Endothelial cell of umbilical vein (primary cell): ENCODE data around the gene DIPK1C. TPM values are rescaled to one million over a fixed set of nuclear protein-coding genes. Genes with fewer than 3 reads are reported as not detected.

Experiments used
- BruUV-seq: library from RNA; stranded (reverse); fragments of 400-500 nt; replicated peaks from 2 replicates; lab custom pipeline; 2021; lab: Mats Ljungman, UMichigan
- CTCF ChIA-PET: fragments of 300-600, 350-600 bp; sonication (Branson Sonifier 250); formaldehyde crosslinking; loops from one replicate; lab custom pipeline; 2021; ENCODE audit warnings: antibody characterized with exemption, inconsistent platforms; lab: Charles Lee
- POLR2A ChIA-PET: fragments of 300-600, 350-600 bp; sonication (Branson Sonifier 250); formaldehyde crosslinking; loops from one replicate; lab custom pipeline; 2021; ENCODE audit warnings: antibody characterized with exemption, inconsistent platforms; lab: Charles Lee
- DNase-seq: peaks from one replicate; pipeline ENCODE4 v3.0.0-alpha.2; 2011; ENCODE audit warnings: low read depth, low spot score
- FAIRE-seq: peaks from 2 replicates; lab custom pipeline; 2011; peaks lifted over from hg19 to GRCh38; lab: Jason Lieb, UNC
- H2AFZ ChIP-seq: 2 replicates; pipeline ENCODE4 v1.6.0; 2012; ENCODE audit warnings: low read depth, low read length, control low read depth, inconsistent platforms
- H3K27ac ChIP-seq: 2 replicates; pipeline ENCODE4 v1.5.1; 2011; ENCODE audit warnings: low read depth, mild to moderate bottlenecking, control low read depth, low read length, moderate library complexity; ENCODE audit not compliant: insufficient read depth
- H3K27me3 ChIP-seq, 2 experiments: 2 replicates each; pipeline versions ENCODE4 v1.6.0 to v1.6.1; 2011; ENCODE audit warnings: low read length in 2 of 2, mixed read lengths in 1 of 2; ENCODE audit not compliant: control insufficient read depth in 2 of 2, insufficient read depth in 2 of 2
- H3K36me3 ChIP-seq, 2 experiments: 2 replicates in 1 of 2; 3 replicates in 1 of 2; pipeline ENCODE4 v1.5.1; 2011; ENCODE audit warnings: low read length in 2 of 2, mild to moderate bottlenecking in 1 of 2, moderate library complexity in 1 of 2; ENCODE audit not compliant: control insufficient read depth in 2 of 2, insufficient read depth in 2 of 2; ENCODE audit errors: extremely low read depth in 1 of 2
- H3K4me1 ChIP-seq: 3 replicates; pipeline ENCODE4 v1.5.1; 2011; ENCODE audit warnings: mild to moderate bottlenecking, low read length; ENCODE audit not compliant: control insufficient read depth, insufficient read depth; ENCODE audit errors: extremely low read depth
- H3K4me2 ChIP-seq: 2 replicates; pipeline ENCODE4 v1.6.1; 2011; ENCODE audit warnings: low read length, control low read depth, mixed read lengths; ENCODE audit not compliant: insufficient read depth
- H3K4me3 ChIP-seq, 3 experiments: fragments of 200-600 bp in 1 of 3; sonication (generic), shearing (Covaris generic) in 1 of 3; replicated peaks in 1 of 3; 2 replicates each; pipeline ENCODE4 v1.5.1; 2011 to 2016; ENCODE audit warnings: control low read depth in 3 of 3, low read length in 3 of 3, mild to moderate bottlenecking in 2 of 3, inconsistent platforms in 1 of 3, low read depth in 1 of 3, moderate library complexity in 1 of 3; ENCODE audit not compliant: insufficient read depth in 1 of 3
- H3K79me2 ChIP-seq: 2 replicates; pipeline ENCODE4 v1.6.0; 2012; ENCODE audit warnings: low read length, inconsistent platforms; ENCODE audit not compliant: control insufficient read depth, insufficient read depth
- H3K9ac ChIP-seq: replicated peaks from 2 replicates; pipeline ENCODE3; 2011; ENCODE audit warnings: low read length, control low read depth; ENCODE audit not compliant: insufficient read depth; ENCODE audit errors: extremely low read depth
- H3K9me1 ChIP-seq: replicated peaks from 3 replicates; pipeline ENCODE4 v1.6.0; 2011; ENCODE audit warnings: mild to moderate bottlenecking, low read length; ENCODE audit not compliant: control insufficient read depth, insufficient read depth; ENCODE audit errors: extremely low read depth
- H3K9me3 ChIP-seq: replicated peaks from 2 replicates; pipeline ENCODE4 v1.5.1; 2012; ENCODE audit warnings: low read length, inconsistent platforms; ENCODE audit not compliant: control insufficient read depth, insufficient read depth
- H4K20me1 ChIP-seq: replicated peaks from 2 replicates; pipeline ENCODE3; 2011; ENCODE audit warnings: mild to moderate bottlenecking, low read length; ENCODE audit not compliant: control insufficient read depth, insufficient read depth; ENCODE audit errors: extremely low read depth
- CTCF ChIP-seq, 2 donors: IDR thresholded peaks; 1 replicate in 1 of 2; 2 replicates in 1 of 2; pipeline ENCODE4 v1.5.1; 2011; ENCODE audit warnings: low read length in 2 of 2, mild to moderate bottlenecking in 2 of 2, moderate library complexity in 2 of 2, control low read depth in 1 of 2, inconsistent platforms in 1 of 2, low read depth in 1 of 2; ENCODE audit not compliant: insufficient read depth in 1 of 2; ENCODE audit errors: extremely low read depth in 1 of 2
- EZH2 ChIP-seq: IDR thresholded peaks from 2 replicates; pipeline ENCODE4 v1.6.1; 2012; ENCODE audit warnings: borderline replicate concordance, low read depth, mild to moderate bottlenecking, moderate library complexity, low read length, inconsistent platforms; ENCODE audit not compliant: severe bottlenecking
- FOS ChIP-seq: IDR thresholded peaks from 2 replicates; pipeline ENCODE4 v1.6.1; 2011; ENCODE audit warnings: mild to moderate bottlenecking, low read length, moderate library complexity, borderline replicate concordance; ENCODE audit not compliant: insufficient read depth
- GATA2 ChIP-seq: IDR thresholded peaks from 2 replicates; pipeline ENCODE4 v1.7.0; 2011; ENCODE audit warnings: low read depth, mild to moderate bottlenecking, moderate library complexity, mixed read lengths, low read length; ENCODE audit not compliant: insufficient read length, insufficient read depth
- JUN ChIP-seq: IDR thresholded peaks from 2 replicates; pipeline ENCODE4 v1.6.1; 2011; ENCODE audit warnings: borderline replicate concordance, low read depth; ENCODE audit not compliant: insufficient read length, insufficient read depth
- MYC ChIP-seq: IDR thresholded peaks from one replicate; pipeline ENCODE4 v1.6.1; 2011; ENCODE audit warnings: mild to moderate bottlenecking, low read depth, low read length
- POLR2A ChIP-seq: IDR thresholded peaks from 2 replicates; pipeline ENCODE4 v1.6.1; 2012; ENCODE audit warnings: low read depth, mild to moderate bottlenecking, control low read depth, low read length
- POLR2AphosphoS5 ChIP-seq: IDR thresholded peaks from 2 replicates; pipeline ENCODE4 v1.6.1; 2012; ENCODE audit warnings: low read depth, mild to moderate bottlenecking, control low read depth, low read length, moderate library complexity; ENCODE audit not compliant: insufficient read depth
- dilution Hi-C: fragments of 300-500 bp; cut with MboI; formaldehyde crosslinking; loops from one replicate; pipeline ENCODE4 v1.15.0; 2019; ENCODE audit warnings: low sequenced_read_pairs; ENCODE audit not compliant: extremely low pct_ligation_motif_present
- intact Hi-C: fragments of 100-400 bp; cut with micrococcal nuclease; formaldehyde crosslinking; loops from one replicate; pipeline ENCODE4 v1.10.0; 2022
- polyA plus RNA-seq, 4 experiments: library from polyadenylated mRNA; depleted of rRNA in 3 of 4; stranded (reverse) in 3 of 4; unstranded in 1 of 4; fragments of >200 nt; gene quantifications; 2 replicates each; pipeline versions ENCODE4 v1.2.1 to v1.2.3, GENCODE V29; 2011 to 2012; ENCODE audit warnings: missing spikeins in 1 of 4
- total RNA-seq: library from RNA; stranded (reverse); gene quantifications from 2 replicates; pipeline ENCODE4 v1.2.3, GENCODE V29; 2021
- TF ChIP-seq, protein P1 (sequence below): IDR thresholded peaks from 2 replicates; pipeline ENCODE4 v1.6.1; 2011; ENCODE audit not compliant: insufficient read depth, insufficient read length

The DIPK1C gene
- total and polyA plus RNA-seq, 2 donors (not counting 3 experiments of a cell fraction or from before 2014, with no cell fraction given), result not detected

DNA sequence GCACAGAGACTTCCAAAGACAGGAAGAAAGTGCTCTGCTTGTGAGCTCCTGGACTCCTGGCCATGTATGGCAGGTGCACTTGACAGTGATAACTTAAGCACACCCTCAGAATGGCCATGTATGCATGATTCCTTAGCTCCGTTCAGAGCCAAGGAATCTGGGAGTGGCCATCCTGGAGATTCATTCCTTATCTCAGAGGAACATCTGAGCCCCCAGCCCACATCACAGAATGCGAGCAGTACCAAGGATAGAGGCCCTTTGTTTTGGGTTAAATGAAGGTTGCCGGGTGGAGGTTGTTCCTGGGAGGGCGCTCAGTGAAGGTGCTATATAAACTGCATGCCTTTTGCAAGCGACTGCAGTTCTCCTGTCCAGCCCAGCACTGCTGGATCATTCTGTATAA is 26.9 kb downstream of the DIPK1C start:
- no peak for DNase-seq
- no peaks in the 10 kb centered on the region for H3K79me2 ChIP-seq
- no peak overlapping the region for H3K4me2 ChIP-seq
- TF ChIP-seq, protein P1, sequence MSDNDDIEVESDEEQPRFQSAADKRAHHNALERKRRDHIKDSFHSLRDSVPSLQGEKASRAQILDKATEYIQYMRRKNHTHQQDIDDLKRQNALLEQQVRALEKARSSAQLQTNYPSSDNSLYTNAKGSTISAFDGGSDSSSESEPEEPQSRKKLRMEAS, result no peak
- TF ChIP-seq GATA2, result no peak
- no peak for TF ChIP-seq EZH2
- TF ChIP-seq JUN, result no peak
- TF ChIP-seq MYC, result no peak
- no peak for TF ChIP-seq POLR2A
- TF ChIP-seq POLR2AphosphoS5, result no peak
- H3K36me3 ChIP-seq, result no peaks in the 10 kb centered on the region
- BruUV-seq, result no TSS peak
- no peak overlapping the region for H3K4me3 ChIP-seq
- no peak overlapping the region for H3K27ac ChIP-seq
- H2AFZ ChIP-seq, result no peak overlapping the region
- POLR2A ChIA-PET, result no interaction called here
- no peaks in the 10 kb centered on the region for H3K27me3 ChIP-seq
- dilution Hi-C loops (no loop called here), intact Hi-C loops (no loop called here)
- CTCF ChIA-PET, result no interaction called here
- H4K20me1 ChIP-seq, result no peaks in the 10 kb centered on the region
- no peaks in the 10 kb centered on the region for H3K9me1 ChIP-seq
- FAIRE-seq, result no peak
- H3K9ac ChIP-seq, result no peak overlapping the region
- peaks cover 2% of the 10 kb centered on the region for H3K9me3 ChIP-seq
- H3K4me1 ChIP-seq, result no peaks in the 10 kb centered on the region

DNA sequence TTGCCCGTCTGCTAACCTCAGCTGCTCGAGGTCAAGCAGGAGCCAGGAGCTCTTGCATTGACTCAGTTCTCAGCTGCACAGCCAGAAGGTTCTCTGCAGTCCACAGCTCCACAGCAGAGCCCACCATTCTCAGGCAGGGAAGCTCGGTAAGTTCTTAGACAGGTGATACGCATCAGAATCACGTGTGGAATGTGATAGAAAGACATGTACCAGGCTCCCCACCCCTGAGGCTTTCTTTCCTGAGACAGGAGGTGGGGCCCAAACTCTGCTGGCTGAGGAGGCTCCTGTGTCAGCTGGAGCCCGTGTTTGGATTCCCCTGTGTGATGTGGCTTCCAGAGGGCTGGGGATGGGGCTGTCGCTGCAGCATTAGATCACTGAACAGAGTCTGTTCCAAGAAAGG is 28.0 kb downstream of the DIPK1C start:
- CTCF ChIA-PET, result no interaction called here
- no peaks in the 10 kb centered on the region for H4K20me1 ChIP-seq

More for the DNA sequence above, 28.0 kb downstream of the DIPK1C start:
- H3K9ac ChIP-seq, result no peak overlapping the region
- peaks cover 2% of the 10 kb centered on the region for H3K9me3 ChIP-seq
- DNase-seq, result no peak
- no peaks in the 10 kb centered on the region for H3K4me1 ChIP-seq
- H3K4me2 ChIP-seq, result no peak overlapping the region
- no peaks in the 10 kb centered on the region for H3K27me3 ChIP-seq
- no peaks in the 10 kb centered on the region for H3K36me3 ChIP-seq
- no peak overlapping the region for H3K27ac ChIP-seq
- no peaks in the 10 kb centered on the region for H3K79me2 ChIP-seq
- no peak for FAIRE-seq
- dilution Hi-C loops (no loop called here), intact Hi-C loops (no loop called here)
- TF ChIP-seq, protein P1, result no peak
- TF ChIP-seq FOS (no peak), JUN (no peak), POLR2A (no peak), GATA2 (no peak), MYC (no peak), POLR2AphosphoS5 (no peak), CTCF (IDR thresholded peaks at IDR 0.05; ENCODE audit: extremely low read depth in 1 of 2, insufficient read depth in 1 of 2, low read depth in 1 of 2, low read length in 2 of 2) (no peak), EZH2 (no peak)
- no peak overlapping the region for H3K4me3 ChIP-seq
- no peaks in the 10 kb centered on the region for H3K9me1 ChIP-seq
- POLR2A ChIA-PET, result no interaction called here
- no TSS peak for BruUV-seq
- no peak overlapping the region for H2AFZ ChIP-seq
